Upper lobe of left lung (tissue), 6 donors: Measurements from ENCODE around the gene CRELD2. TPM values are rescaled to one million over a fixed set of nuclear protein-coding genes. Genes with fewer than 3 reads are reported as not detected.

Experiments used
- ATAC-seq, 2 donors: fragments of 200-7000 bp; cut with Tn5 transposase; one replicate each; pipeline ENCODE4 v1.9.1; 2022; ENCODE audit warnings: mild to moderate bottlenecking in 2 of 2, moderate library complexity in 2 of 2; ENCODE audit not compliant: low FRiP score in 2 of 2
- DNase-seq, 2 donors: peaks; one replicate each; pipeline ENCODE4 v3.0.0-alpha.2; 2019 to 2020
- H3K27ac ChIP-seq, 4 donors: fragments of 200-600 bp; sonication (generic); one replicate each; pipeline ENCODE4 v1.5.1; 2016 to 2019
- H3K27me3 ChIP-seq, 4 donors: fragments of 200-600 bp; sonication (generic); one replicate each; pipeline ENCODE4 v1.5.1; 2017 to 2019
- H3K36me3 ChIP-seq, 4 donors: fragments of 200-600 bp; sonication (generic); one replicate each; pipeline ENCODE4 v1.5.1; 2016 to 2019
- H3K4me1 ChIP-seq, 4 donors: fragments of 200-600 bp; sonication (generic); one replicate each; pipeline ENCODE4 v1.5.1; 2018 to 2019
- H3K4me3 ChIP-seq, 4 donors: fragments of 200-600 bp; sonication (generic); one replicate each; pipeline ENCODE4 v1.5.1; 2017 to 2019; ENCODE audit warnings: mild to moderate bottlenecking in 2 of 4, moderate library complexity in 1 of 4
- H3K9me3 ChIP-seq, 4 donors: fragments of 200-600 bp; sonication (generic); one replicate each; pipeline ENCODE4 v1.5.1; 2018 to 2019
- EP300 ChIP-seq, 4 donors: sonication (generic); formaldehyde crosslinking; IDR thresholded peaks; one replicate each; pipeline ENCODE4 v1.5.1; 2017; ENCODE audit warnings: antibody characterized with exemption in 4 of 4, control low read depth in 2 of 4
- POLR2A ChIP-seq, 4 donors: fragments of 450-650 bp; IDR thresholded peaks; one replicate each; pipeline ENCODE4 v1.5.1; 2016 to 2017; ENCODE audit warnings: antibody characterized with exemption in 4 of 4, mild to moderate bottlenecking in 2 of 4
- POLR2AphosphoS5 ChIP-seq, 2 donors: sonication (generic); formaldehyde crosslinking; IDR thresholded peaks; one replicate each; pipeline ENCODE4 v1.5.1; 2017; ENCODE audit warnings: antibody characterized with exemption in 2 of 2
- WGBS, 2 donors: methylation state at CpG; one replicate each; pipeline ENCODE4 v1.1.5; 2017 to 2018; 5-methylcytosine and 5-hydroxymethylcytosine counted together
- total RNA-seq, 6 donors: library from RNA; depleted of rRNA in 4 of 6; stranded (reverse); fragments of >200 nt in 4 of 6; gene quantifications; one replicate each; pipeline versions ENCODE4 v1.1.0 to v1.2.1, GENCODE V29; 2016 to 2021
- TF ChIP-seq, protein P1 (sequence below), 6 experiments: fragments of 450-650 bp in 4 of 6; fragments of 200-600 bp in 2 of 6; sonication (generic) in 2 of 6; IDR thresholded peaks; one replicate each; pipeline ENCODE4 v1.5.1; 2016 to 2019; ENCODE audit warnings: antibody characterized with exemption in 6 of 6
- donor health status: DM: no; HTN: no; CAD: no; lungs with moderate emphysema.
- donor health status: DM: no; HTN: yes; CAD: no; lungs with severe emphysema.

CRELD2 gene
- total RNA-seq, 6 donors from 2014 or later: 31.2 to 72.6 (median 46.9) TPM

DNA sequence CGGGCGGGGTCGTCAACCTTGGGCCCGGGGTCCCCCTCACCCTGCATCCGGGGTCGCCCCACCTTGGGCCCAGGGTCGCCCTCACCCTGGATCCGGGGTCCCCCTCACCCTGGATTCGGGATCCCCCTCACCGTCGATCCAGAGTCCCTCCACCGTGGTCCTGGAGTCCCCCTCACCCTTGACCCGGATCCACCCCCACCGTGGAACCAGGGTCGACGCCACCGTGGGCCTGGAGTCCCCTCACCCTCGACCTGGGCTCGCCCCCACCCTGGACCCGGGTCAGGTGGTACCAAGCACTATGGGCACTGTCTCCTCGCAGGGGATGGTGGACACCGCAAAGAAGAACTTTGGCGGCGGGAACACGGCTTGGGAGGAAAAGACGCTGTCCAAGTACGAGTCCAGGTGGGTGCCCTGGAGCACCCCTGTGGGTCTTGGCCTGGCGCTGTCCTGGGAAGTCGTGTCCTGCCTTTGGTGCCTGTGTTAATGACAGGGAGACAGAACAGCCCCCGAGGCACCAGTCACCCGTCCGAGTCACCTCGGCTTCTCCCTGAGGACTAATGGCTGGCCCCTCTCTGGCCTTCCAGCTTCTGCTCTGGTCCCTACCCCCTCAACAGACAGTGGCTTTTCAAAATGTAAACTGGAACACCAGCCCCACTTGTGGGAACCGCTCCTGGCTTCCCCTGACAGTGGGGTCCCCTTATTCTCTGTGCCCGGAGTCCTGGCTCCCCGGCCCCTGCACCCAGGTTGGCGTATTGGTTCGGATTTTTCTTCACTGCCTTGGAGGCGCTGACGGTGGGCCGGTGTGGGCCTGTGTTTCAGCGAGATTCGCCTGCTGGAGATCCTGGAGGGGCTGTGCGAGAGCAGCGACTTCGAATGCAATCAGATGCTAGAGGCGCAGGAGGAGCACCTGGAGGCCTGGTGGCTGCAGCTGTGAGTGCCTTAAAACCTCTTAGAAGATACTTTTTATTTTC lies 762 bp downstream of the CRELD2 start:
- Histone ChIP-seq H3K4me1 (peaks cover 17 to 32% (median 19%) of the 10 kb centered on the region in 4 donors), H3K9me3 (no peaks in the 10 kb centered on the region), H3K27me3 (no peaks in the 10 kb centered on the region), H3K36me3 (peaks cover 0 to 31% (median 19%) of the 10 kb centered on the region in 4 donors), H3K27ac (peak overlapping the region; percentile 91 to 97 (median 94)), H3K4me3 (peak overlapping the region; percentile 80 to 93 (median 90))
- 49 to 86% methylated on average over 18 to 41 of the region's 47 CpGs for WGBS, 2 donors
- DNase-seq (peak in 1 of 2 donors; percentile 47), ATAC-seq (no peak)
- TF ChIP-seq EP300 (IDR thresholded peaks at IDR 0.05) (no peak), POLR2AphosphoS5 (IDR thresholded peaks at IDR 0.05) (no peak), POLR2A (IDR thresholded peaks at IDR 0.05) (no peak)
- TF ChIP-seq, protein P1, sequence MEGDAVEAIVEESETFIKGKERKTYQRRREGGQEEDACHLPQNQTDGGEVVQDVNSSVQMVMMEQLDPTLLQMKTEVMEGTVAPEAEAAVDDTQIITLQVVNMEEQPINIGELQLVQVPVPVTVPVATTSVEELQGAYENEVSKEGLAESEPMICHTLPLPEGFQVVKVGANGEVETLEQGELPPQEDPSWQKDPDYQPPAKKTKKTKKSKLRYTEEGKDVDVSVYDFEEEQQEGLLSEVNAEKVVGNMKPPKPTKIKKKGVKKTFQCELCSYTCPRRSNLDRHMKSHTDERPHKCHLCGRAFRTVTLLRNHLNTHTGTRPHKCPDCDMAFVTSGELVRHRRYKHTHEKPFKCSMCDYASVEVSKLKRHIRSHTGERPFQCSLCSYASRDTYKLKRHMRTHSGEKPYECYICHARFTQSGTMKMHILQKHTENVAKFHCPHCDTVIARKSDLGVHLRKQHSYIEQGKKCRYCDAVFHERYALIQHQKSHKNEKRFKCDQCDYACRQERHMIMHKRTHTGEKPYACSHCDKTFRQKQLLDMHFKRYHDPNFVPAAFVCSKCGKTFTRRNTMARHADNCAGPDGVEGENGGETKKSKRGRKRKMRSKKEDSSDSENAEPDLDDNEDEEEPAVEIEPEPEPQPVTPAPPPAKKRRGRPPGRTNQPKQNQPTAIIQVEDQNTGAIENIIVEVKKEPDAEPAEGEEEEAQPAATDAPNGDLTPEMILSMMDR (IDR thresholded peaks at IDR 0.05): no peak

DNA sequence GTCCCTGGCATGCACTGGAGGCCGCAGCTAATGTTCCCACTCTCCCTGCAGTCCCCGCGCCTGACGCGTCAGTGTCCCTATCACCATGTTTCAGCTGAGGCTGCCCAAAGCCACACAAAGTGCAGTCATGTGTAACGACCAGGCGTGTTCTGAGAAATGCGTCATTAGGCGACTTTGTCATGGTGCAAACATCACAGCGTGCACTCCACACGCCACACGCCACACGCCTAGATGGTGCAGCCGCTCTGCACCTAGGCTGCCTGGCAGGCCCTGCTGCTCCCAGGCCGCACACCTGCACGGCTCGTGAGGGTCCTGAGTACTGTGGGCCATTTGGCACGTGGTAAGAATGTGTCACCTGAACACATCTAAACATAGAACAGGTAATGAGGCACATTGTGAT lies 2.4 kb downstream of the CRELD2 start:
- Histone ChIP-seq H3K36me3 (peaks cover 0 to 42% (median 22%) of the 10 kb centered on the region in 4 donors), H3K4me1 (peaks cover 17 to 32% (median 19%) of the 10 kb centered on the region in 4 donors), H3K27me3 (no peaks in the 10 kb centered on the region), H3K4me3 (no peak overlapping the region), H3K9me3 (no peaks in the 10 kb centered on the region), H3K27ac (no peak overlapping the region)
- no peak for ATAC-seq
- TF ChIP-seq POLR2AphosphoS5 (IDR thresholded peaks at IDR 0.05): no peak
- TF ChIP-seq POLR2A (IDR thresholded peaks at IDR 0.05): no peak
- TF ChIP-seq EP300 (IDR thresholded peaks at IDR 0.05): no peak
- TF ChIP-seq, protein P1 (IDR thresholded peaks at IDR 0.05): no peak
- peak in 1 of 2 donors; percentile 70 for DNase-seq
- WGBS, 2 donors: 93 to 96% methylated on average over 10 to 18 of the region's 18 CpGs

DNA sequence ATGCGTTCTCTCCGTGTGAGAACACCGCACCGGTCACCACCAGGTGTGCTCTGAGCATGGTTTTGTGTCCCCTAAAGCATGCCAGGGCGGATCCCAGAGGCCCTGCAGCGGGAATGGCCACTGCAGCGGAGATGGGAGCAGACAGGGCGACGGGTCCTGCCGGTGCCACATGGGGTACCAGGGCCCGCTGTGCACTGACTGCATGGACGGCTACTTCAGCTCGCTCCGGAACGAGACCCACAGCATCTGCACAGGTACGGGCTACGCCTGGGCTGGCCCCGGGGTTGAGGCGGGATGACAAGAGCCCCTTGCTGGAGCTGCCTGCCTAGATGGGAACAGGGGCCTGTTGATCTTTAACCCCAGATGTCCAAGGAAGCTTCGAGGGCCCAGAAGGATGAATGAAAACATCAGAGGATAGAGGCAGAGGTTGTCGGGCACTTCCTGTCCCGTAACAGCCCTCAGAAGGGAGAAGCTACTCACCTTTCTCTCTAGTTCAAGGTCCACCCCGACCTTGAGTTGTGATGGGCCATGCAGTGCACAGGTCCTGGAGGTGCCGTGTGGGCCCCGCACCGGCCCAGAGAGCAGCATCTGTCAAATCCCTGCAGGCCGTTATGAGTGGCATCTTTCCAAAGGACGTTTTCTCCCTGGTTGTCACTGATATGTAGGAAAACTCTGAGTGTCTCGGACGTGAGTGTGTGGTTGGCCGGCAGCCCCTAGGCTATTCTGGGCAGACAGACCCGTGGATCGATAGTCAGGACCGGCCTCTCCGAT lies 3.3 kb downstream of the CRELD2 start:
- peaks cover 0 to 45% (median 23%) of the 10 kb centered on the region in 4 donors for H3K36me3 ChIP-seq
- ATAC-seq (no peak), DNase-seq (peak in 1 of 2 donors; percentile 78)
- peaks cover 17 to 27% (median 18%) of the 10 kb centered on the region in 4 donors for H3K4me1 ChIP-seq
- no peak overlapping the region for H3K27ac ChIP-seq
- H3K4me3 ChIP-seq: no peak overlapping the region
- H3K27me3 ChIP-seq: no peaks in the 10 kb centered on the region
- 94% methylated on average over 32 to 35 of the region's 35 CpGs for WGBS, 2 donors
- TF ChIP-seq EP300 (IDR thresholded peaks at IDR 0.05): no peak
- TF ChIP-seq, protein P1 (IDR thresholded peaks at IDR 0.05): no peak
- TF ChIP-seq POLR2A (IDR thresholded peaks at IDR 0.05): no peak
- no peak for TF ChIP-seq POLR2AphosphoS5 (IDR thresholded peaks at IDR 0.05)
- no peaks in the 10 kb centered on the region for H3K9me3 ChIP-seq

DNA sequence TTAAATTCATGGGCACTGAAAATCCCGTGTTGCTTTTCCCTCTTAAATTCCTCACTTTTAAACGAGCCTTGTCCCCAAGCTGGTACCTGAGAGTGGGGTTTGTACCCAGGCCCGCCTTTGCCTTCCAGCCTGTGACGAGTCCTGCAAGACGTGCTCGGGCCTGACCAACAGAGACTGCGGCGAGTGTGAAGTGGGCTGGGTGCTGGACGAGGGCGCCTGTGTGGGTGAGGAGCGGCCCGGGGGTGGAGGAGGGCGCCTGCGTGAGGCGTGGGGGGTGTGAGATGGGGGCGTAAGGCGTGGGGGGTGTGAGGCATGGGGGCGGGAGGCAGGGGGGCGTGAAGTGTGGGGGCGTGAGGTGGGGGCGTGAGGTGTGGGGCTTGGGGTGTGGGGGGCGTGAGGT lies 4.0 kb downstream of the CRELD2 start:
- no peak overlapping the region for H3K27ac ChIP-seq
- peaks cover 0 to 45% (median 24%) of the 10 kb centered on the region in 4 donors for H3K36me3 ChIP-seq
- H3K4me3 ChIP-seq: no peak overlapping the region
- 86 to 87% methylated on average over 9 to 20 of the region's 22 CpGs for whole genome bisulfite sequencing, 2 donors
- DNase-seq: no peak
- H3K9me3 ChIP-seq: no peaks in the 10 kb centered on the region
- no peak for ATAC-seq
- H3K4me1 ChIP-seq: peaks cover 9 to 19% (median 10%) of the 10 kb centered on the region in 4 donors
- TF ChIP-seq, protein P1 (IDR thresholded peaks at IDR 0.05): no peak
- TF ChIP-seq POLR2A (IDR thresholded peaks at IDR 0.05) (no peak), EP300 (IDR thresholded peaks at IDR 0.05) (no peak), POLR2AphosphoS5 (IDR thresholded peaks at IDR 0.05) (no peak)
- no peaks in the 10 kb centered on the region for H3K27me3 ChIP-seq
